NCI-H2171 treated with DMSO at 0.1 percent for 48 hours (cell line): ENCODE results near the gene C1orf21.
A peak's percentile ranks its signal among the peaks of the same experiment; 100 is the strongest.

Source experiments
- DNase-seq: peaks from one replicate; lab custom pipeline; 2025; lab: John Stamatoyannopoulos, UW

The C1orf21 gene

GRCh38 chr1:184447651-184448185 lies 60.9 kb downstream of the C1orf21 start:
- no peak for DNase-seq

- no peak for DNase-seq
Measured at GRCh38 chr1:184449916-184450315, 63.1 kb downstream of the C1orf21 start.

DNA sequence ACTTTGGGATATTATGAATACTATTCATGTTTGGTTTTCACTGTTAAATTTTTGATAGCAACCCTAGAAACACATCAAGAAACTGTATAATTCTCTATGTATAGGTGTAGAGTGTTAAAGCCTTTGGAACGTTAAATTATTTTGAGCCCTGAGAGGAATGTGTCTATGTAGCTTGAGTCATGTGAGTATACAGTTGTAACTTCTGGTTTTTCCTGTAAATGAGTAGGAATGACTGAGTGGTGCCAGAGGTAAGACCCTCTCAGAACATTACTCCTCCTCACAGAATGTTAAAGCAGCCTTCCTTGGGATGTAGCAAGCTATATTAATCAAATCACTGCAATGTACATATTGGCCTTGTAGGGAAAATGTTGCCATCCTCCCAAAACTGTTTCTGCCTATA lies 69.0 kb downstream of the C1orf21 start:
- no peak for DNase-seq

GRCh38 chr1:184456189-184456588 lies 69.4 kb downstream of the C1orf21 start:
- peak; percentile 30 for DNase-seq

DNA sequence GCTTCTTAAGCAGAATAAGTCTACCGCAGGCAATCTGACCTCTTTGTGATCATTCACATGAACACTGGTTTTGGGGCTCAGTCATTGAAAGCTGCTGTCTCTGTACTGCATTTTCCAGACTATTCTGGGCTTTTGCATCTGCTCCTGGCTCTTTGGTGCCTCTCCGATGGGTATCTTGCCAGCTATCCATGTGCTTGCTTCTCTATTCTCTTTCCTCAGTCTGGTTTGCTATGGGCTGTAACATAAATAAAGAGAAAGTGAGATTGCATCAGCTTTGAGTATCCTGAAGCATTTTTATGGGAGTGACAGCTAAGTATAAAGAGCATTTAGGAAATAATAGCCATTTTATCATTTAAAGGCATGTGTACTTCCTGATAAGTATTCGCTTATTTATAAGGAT lies 70.7 kb downstream of the C1orf21 start:
- DNase-seq, result no peak

- DNase-seq, result no peak
Measured at GRCh38 chr1:184461321-184461720, 74.5 kb downstream of the C1orf21 start.

DNA sequence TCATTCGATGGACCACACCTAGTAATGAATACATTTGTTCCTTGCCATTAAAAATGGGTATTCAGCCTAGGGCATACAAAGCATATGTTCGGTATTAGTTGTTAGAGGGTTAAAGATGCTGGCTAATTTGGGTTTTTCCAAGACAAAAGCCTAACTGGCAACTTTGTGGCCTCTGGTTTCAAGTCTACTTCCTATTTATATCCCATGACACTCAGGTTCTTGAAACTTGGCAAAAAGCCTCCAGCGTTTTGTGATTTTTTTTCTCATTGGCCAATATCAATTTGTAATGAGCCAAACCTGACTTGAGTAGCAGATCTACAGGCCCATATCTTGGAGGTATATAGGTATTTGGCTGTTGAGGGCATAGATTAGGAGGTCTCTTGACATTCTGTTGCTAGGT lies 75.3 kb downstream of the C1orf21 start:
- no peak for DNase-seq

- no peak for DNase-seq
Measured at GRCh38 chr1:184462990-184463389, 76.2 kb downstream of the C1orf21 start.

- DNase-seq, result no peak
Measured at GRCh38 chr1:184463680-184464079, 76.9 kb downstream of the C1orf21 start.

GRCh38 chr1:184464757-184465156 lies 77.9 kb downstream of the C1orf21 start:
- no peak for DNase-seq

- DNase-seq, result no peak
Measured at GRCh38 chr1:184465489-184466146, 78.8 kb downstream of the C1orf21 start.

- no peak for DNase-seq
Measured at GRCh38 chr1:184467295-184467694, 80.5 kb downstream of the C1orf21 start.

- no peak for DNase-seq
Measured at GRCh38 chr1:184469396-184469795, 82.6 kb downstream of the C1orf21 start.

DNA sequence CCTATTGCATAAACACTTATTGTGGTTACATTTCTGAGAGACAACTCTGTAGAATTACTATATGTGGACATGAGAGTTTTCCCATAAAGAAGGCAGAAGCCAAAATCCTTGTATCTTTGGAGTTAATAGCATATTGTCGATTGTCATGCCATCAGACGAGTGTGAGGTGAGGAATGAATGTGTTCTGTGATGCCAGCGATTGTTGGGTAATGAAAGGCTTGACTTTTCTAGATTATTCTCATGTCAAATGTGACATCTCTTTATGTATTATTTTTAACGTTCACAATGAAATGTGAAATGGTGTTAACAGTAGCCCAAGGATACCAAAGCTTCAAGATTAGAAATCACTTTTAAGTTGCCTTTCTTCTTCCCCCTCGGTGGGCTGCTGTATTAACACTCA lies 84.9 kb downstream of the C1orf21 start:
- DNase-seq, result no peak

DNA sequence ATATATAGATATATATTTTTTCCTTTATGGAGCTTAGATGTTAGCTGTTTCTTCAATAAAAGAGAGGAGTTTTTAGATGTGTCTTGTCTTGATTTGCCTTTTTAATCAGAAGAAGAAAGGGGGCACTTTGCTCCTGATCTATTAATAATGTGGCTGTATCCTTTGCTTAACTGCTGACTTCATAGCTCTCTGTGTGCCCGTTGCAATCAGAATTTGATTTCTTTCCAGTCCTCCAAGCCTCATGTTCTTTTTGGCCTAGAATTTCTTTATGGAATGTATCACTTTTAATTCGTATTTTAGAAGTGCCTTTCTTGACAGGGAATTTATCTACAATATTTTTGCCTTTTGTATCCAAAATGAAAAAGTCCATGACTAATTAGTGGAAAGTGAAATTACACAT lies 85.3 kb downstream of the C1orf21 start:
- no peak for DNase-seq

DNA sequence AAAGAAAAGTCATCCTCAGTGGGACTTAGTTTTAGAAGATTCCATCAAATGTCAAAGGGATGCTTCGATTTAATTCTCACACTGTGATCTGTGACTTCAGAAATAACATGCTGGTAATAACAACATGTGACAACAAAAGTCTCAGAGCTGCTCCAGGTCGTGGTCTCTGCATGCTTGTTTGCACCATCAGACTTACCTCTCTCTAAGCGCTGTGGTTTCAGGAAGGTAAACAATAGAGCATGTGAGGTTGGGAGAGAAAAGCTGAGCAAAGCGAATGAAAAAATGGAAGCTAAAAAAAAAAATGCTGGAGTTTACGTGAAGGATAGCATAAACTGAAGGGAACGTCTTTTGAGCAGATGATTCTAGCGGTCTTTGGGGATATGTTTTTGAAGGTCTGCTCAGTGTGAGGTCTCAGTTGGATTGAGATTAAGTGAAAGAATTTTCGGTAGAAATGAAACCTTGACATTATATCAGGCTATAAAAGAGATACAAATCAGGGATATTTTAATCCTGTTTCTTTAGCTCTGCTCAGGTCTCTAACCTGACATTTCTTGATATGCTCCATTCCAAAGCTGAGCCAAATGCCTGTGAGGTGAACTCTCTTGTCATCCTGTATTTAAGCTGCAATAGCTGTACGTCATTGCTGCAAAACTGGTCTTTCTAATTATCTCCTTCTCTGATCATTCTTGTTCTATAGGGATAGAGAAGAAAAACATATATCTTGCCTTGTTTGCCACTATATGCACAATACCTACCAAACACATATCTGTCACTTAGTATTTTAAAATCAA lies 86.5 kb downstream of the C1orf21 start:
- DNase-seq, result no peak

DNA sequence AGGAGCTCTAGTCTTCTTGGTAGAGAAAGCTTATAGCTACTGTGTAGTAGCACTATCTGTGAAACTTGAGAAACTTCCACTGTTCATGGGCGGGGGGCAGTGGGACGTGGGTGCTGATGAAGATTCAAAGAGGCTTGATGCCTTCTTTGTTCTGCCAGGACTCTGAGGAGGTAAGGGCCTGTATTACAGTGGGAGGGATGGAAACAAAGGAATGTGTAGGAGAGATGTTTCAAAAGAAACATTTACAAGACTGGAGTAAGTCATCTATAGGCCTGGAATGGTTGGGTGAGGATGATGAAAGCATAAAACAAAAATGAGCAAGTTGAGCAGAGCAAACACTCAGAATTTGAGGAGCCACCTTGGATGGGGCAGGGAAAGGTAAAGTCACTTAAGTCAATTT lies 89.4 kb downstream of the C1orf21 start:
- DNase-seq, result no peak

DNA sequence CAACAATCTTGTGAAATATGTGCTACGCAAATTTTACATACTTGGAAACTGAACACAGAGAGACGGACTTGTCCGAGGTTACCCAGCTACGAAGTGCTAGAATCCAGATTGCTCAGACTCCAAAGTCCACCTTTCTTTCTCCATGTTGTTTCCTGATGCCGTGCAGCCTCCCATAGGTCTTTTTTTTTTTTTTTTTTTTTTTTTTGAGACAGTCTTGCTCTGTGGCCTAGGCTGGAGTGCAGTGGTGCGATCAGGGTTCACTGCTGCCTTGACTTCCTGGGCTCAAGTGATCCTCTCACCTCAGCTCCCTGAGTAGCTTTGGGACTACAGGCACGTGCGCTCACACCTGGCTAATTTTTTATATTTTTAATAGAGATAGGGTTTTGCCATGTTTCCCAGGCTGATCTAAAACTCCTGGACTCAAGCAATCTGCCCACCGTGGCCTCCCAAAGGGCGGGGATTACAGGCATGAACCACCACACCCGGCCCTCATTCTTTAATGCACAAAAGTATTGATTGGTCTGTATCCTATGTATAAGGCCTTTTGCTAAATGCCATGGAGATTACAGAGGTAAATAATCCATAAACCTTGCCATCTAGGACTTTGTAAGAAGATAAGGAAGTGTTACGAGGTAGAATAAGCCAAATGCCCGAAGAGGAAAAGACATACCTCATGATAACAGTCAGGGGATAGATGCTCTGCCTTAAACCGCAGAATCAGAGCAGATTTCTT lies 92.8 kb downstream of the C1orf21 start:
- no peak for DNase-seq

- DNase-seq, result no peak
Measured at GRCh38 chr1:184480736-184481135, 93.9 kb downstream of the C1orf21 start.

DNA sequence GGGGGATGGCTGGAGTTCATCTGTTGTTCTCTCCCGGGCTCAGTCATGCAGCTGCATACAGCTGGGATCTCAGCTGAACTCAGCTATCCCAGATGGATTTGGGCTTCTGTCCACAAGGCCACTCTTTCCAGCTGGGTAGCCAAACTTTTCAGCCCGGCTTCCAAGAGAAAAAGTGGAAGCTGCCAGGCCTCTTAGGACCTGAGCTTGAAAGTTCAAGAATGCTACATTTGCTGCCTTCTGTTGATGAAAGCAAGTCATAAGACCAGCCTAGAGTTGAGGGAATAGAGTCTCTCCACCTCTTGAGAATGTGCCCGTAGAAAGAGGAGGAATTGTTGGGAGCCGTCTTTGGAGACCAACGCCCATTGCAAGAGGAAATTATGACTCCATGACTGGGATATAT lies 95.3 kb downstream of the C1orf21 start:
- DNase-seq, result no peak

GRCh38 chr1:184483101-184483683 lies 96.4 kb downstream of the C1orf21 start:
- DNase-seq, result no peak
